Right atrium auricular region (tissue), 2 donors: ENCODE measurements around the gene UVRAG. TPM values are rescaled to one million over a fixed set of nuclear protein-coding genes. Genes with fewer than 3 reads are reported as not detected.

ENCODE experiments used
- DNase-seq: peaks from one replicate; pipeline ENCODE4 v3.0.0-alpha.2; 2019; ENCODE audit warnings: low spot score
- H3K27ac ChIP-seq, 2 donors: fragments of 200-600 bp; sonication (generic); 1 replicate in 1 of 2; 2 replicates in 1 of 2; pipeline ENCODE4 v1.5.1; 2016 to 2019
- H3K27me3 ChIP-seq, 2 donors: fragments of 200-600 bp; sonication (generic); one replicate each; pipeline versions ENCODE4 v1.5.1 to v1.6.0; 2017 to 2019
- H3K36me3 ChIP-seq: fragments of 200-600 bp; sonication (generic); one replicate; pipeline ENCODE4 v1.5.1; 2016
- H3K4me1 ChIP-seq, 2 donors: fragments of 200-600 bp; sonication (generic); one replicate each; pipeline versions ENCODE4 v1.5.1 to v1.6.0; 2017 to 2019
- H3K4me3 ChIP-seq, 2 donors: fragments of 200-600 bp; sonication (generic); 1 replicate in 1 of 2; 2 replicates in 1 of 2; pipeline ENCODE4 v1.5.1; 2017 to 2019; ENCODE audit warnings: mild to moderate bottlenecking in 1 of 2, moderate library complexity in 1 of 2
- H3K9me3 ChIP-seq, 2 donors: fragments of 200-600 bp; sonication (generic); one replicate each; pipeline ENCODE4 v1.5.1; 2019
- total RNA-seq, 2 donors: library from RNA; depleted of rRNA; stranded (reverse); fragments of >200 nt; gene quantifications; one replicate each; pipeline ENCODE4 v1.1.0, GENCODE V29; 2016
- TF ChIP-seq, protein P1 (sequence below), 2 donors: fragments of 200-600 bp; sonication (generic); IDR thresholded peaks; one replicate each; pipeline ENCODE4 v1.5.1; 2019; ENCODE audit warnings: antibody characterized with exemption in 2 of 2

Gene UVRAG
- total RNA-seq, 2 donors from 2014 or later: 13.2 to 13.9 TPM

- H3K27ac ChIP-seq: no peak overlapping the region
- H3K9me3 ChIP-seq: no peaks in the 10 kb centered on the region
- H3K27me3 ChIP-seq: no peaks in the 10 kb centered on the region
These were observed 359.3 kb downstream of the UVRAG start for GRCh38 chr11:76174330-76174729.

DNA sequence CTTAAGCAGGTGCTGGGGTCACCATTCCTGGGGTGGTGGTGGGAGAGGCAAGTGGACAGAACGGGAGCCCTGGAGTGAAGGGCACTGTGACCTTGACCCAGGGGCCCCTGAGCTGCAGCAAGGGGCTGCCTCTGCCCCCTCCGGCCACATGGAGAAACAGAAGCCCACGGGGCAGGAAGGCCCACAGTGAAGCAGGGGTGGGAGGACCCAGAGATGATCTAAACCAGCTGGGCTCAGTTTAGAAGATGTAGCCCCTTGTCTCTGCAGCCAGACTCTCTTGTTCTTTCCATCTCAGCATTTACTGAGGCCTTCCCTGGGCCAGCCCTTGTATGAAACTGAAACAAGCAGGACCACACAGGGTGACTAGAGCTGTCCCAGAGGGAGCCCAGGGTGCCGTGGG, 360.8 kb downstream of the UVRAG start:
- TF ChIP-seq, protein P1, sequence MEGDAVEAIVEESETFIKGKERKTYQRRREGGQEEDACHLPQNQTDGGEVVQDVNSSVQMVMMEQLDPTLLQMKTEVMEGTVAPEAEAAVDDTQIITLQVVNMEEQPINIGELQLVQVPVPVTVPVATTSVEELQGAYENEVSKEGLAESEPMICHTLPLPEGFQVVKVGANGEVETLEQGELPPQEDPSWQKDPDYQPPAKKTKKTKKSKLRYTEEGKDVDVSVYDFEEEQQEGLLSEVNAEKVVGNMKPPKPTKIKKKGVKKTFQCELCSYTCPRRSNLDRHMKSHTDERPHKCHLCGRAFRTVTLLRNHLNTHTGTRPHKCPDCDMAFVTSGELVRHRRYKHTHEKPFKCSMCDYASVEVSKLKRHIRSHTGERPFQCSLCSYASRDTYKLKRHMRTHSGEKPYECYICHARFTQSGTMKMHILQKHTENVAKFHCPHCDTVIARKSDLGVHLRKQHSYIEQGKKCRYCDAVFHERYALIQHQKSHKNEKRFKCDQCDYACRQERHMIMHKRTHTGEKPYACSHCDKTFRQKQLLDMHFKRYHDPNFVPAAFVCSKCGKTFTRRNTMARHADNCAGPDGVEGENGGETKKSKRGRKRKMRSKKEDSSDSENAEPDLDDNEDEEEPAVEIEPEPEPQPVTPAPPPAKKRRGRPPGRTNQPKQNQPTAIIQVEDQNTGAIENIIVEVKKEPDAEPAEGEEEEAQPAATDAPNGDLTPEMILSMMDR (IDR thresholded peaks at IDR 0.05): no peak
- no peaks in the 10 kb centered on the region for H3K9me3 ChIP-seq
- no peak for DNase-seq
- no peak overlapping the region for H3K4me3 ChIP-seq
- H3K4me1 ChIP-seq: no peaks in the 10 kb centered on the region
- H3K27me3 ChIP-seq: no peaks in the 10 kb centered on the region
- no peaks in the 10 kb centered on the region for H3K36me3 ChIP-seq
- no peak overlapping the region for H3K27ac ChIP-seq

More at GRCh38 chr11:76174330-76174729, 359.3 kb downstream of the UVRAG start:
- no peaks in the 10 kb centered on the region for H3K36me3 ChIP-seq
- H3K4me1 ChIP-seq: no peaks in the 10 kb centered on the region
- TF ChIP-seq, protein P1 (IDR thresholded peaks at IDR 0.05): no peak
- H3K4me3 ChIP-seq: no peak overlapping the region
- DNase-seq: no peak

GRCh38 chr11:76176463-76176862, 361.5 kb downstream of the UVRAG start:
- Histone ChIP-seq H3K4me3 (no peak overlapping the region), H3K4me1 (no peaks in the 10 kb centered on the region), H3K36me3 (no peaks in the 10 kb centered on the region), H3K9me3 (no peaks in the 10 kb centered on the region), H3K27ac (no peak overlapping the region), H3K27me3 (no peaks in the 10 kb centered on the region)
- DNase-seq: no peak
- TF ChIP-seq, protein P1 (IDR thresholded peaks at IDR 0.05): no peak

DNA sequence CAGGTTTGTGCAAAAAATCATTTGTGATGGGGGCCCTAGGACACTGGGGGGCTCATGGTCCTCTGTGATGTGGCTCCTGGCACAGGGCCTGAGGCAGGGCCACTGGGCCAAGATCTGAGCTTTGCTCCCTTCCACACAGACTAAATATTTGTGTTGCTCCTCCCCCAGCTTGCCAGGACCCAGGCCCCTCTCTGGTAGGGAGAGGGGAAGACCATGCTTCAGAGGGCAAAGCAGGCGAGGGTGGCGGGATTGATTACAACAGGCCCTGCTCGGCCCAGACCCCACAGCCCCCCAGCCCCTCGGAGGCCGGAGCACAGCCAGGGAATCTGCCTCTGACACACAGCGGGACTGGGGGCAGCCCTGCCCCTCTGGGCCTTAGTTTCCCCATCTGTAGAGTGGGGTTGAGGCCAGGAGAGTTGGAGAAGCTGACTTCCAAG, 362.3 kb downstream of the UVRAG start:
- no peak overlapping the region for H3K27ac ChIP-seq
- TF ChIP-seq, protein P1 (IDR thresholded peaks at IDR 0.05): no peak
- no peak overlapping the region for H3K4me3 ChIP-seq
- H3K9me3 ChIP-seq: no peaks in the 10 kb centered on the region
- no peak for DNase-seq
- no peaks in the 10 kb centered on the region for H3K27me3 ChIP-seq
- no peaks in the 10 kb centered on the region for H3K36me3 ChIP-seq
- no peaks in the 10 kb centered on the region for H3K4me1 ChIP-seq

DNA sequence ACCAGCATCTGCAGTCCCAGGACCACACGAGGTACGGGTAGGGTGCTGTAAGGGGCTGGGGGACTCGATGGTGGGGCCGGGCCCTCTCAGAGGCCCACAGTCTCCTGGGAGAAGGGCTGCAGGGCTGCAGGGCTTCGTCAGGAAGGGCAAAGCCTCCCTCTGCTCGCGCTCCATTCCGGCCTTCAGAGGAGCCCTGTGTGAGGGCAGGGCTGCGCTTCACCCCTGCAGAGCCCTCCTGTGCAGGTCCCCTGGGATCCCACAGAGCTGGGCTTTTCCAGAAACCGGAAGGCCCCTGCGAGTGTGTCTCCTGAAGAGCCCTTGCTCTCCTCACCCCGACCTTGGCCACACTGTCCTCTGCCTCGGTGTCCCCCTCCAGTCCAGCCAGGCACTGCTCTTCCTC, 364.1 kb downstream of the UVRAG start:
- TF ChIP-seq, protein P1 (IDR thresholded peaks at IDR 0.05): no peak
- H3K4me3 ChIP-seq: no peak overlapping the region
- peaks cover 0 to under 1% of the 10 kb centered on the region in 2 donors for H3K4me1 ChIP-seq
- H3K27ac ChIP-seq: no peak overlapping the region
- no peaks in the 10 kb centered on the region for H3K9me3 ChIP-seq
- no peaks in the 10 kb centered on the region for H3K36me3 ChIP-seq
- DNase-seq: no peak
- H3K27me3 ChIP-seq: no peaks in the 10 kb centered on the region

DNA sequence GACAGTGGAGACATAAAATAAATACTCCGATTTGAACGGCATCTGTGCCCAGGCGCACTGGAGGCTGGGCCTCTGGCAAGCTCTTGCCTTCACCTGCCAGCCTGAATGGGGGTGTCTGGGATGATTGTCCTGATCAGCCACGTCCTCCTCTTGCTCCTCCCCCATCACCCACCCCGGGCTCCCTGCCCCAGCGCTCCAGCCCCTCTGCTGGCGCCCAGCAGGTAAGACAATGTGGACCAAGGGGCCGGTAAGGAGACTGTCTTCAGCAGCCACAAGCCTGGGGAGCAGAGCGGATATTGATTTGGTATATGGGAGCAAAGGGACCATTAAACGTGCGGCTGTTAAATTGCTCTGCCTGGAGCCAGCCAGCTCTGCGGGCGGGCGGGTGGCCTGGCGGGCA, 366.4 kb downstream of the UVRAG start:
- H3K27me3 ChIP-seq: no peaks in the 10 kb centered on the region
- no peaks in the 10 kb centered on the region for H3K36me3 ChIP-seq
- H3K4me1 ChIP-seq: peaks cover 0 to 23% of the 10 kb centered on the region in 2 donors
- TF ChIP-seq, protein P1 (IDR thresholded peaks at IDR 0.05): no peak
- no peaks in the 10 kb centered on the region for H3K9me3 ChIP-seq
- DNase-seq: no peak
- no peak overlapping the region for H3K27ac ChIP-seq
- H3K4me3 ChIP-seq: no peak overlapping the region
